Mesendoderm (in vitro differentiated cells): ENCODE results near the gene EYA2.
"Not testable (repeated sequence)": the region's sequence is repeated elsewhere in the genome, so short reads cannot be mapped to it uniquely, and the experiment has no call there.

Experiments
- DNase-seq: peaks from one replicate; pipeline ENCODE4 v3.0.0; 2013
- H2AK5ac ChIP-seq: 2 replicates; pipeline ENCODE4 v1.6.1; 2013; ENCODE audit warnings: low read length, inconsistent platforms
- H2BK120ac ChIP-seq: 2 replicates; pipeline ENCODE4 v1.6.1; 2013; ENCODE audit warnings: low read depth, mild to moderate bottlenecking, low read length, moderate library complexity, mixed read lengths
- H2BK15ac ChIP-seq: replicated peaks from 2 replicates; pipeline ENCODE4 v1.6.1; 2013; ENCODE audit warnings: low read depth, mild to moderate bottlenecking, moderate library complexity
- H2BK5ac ChIP-seq: 2 replicates; pipeline ENCODE4 v1.6.1; 2013; ENCODE audit warnings: low read length, inconsistent platforms
- H3K18ac ChIP-seq: 2 replicates; pipeline ENCODE4 v1.6.1; 2013; ENCODE audit warnings: mild to moderate bottlenecking, low read length, mixed read lengths
- H3K23ac ChIP-seq: one replicate; pipeline ENCODE4 v1.6.1; 2013; ENCODE audit warnings: low read length
- H3K27ac ChIP-seq: 2 replicates; pipeline ENCODE4 v1.5.1; 2013; ENCODE audit warnings: low read depth, mild to moderate bottlenecking, inconsistent platforms, low read length, moderate library complexity
- H3K27me3 ChIP-seq: 2 replicates; pipeline ENCODE4 v1.6.1; 2013; ENCODE audit warnings: low read length, control low read depth, mild to moderate bottlenecking, inconsistent platforms; ENCODE audit not compliant: insufficient read depth, poor library complexity
- H3K36me3 ChIP-seq: 2 replicates; pipeline ENCODE4 v1.6.1; 2013; ENCODE audit warnings: low read length, inconsistent platforms; ENCODE audit not compliant: control insufficient read depth, insufficient read depth
- H3K4ac ChIP-seq: one replicate; pipeline ENCODE4 v1.6.1; 2013; ENCODE audit warnings: low read depth, mild to moderate bottlenecking, low read length, moderate library complexity
- H3K4me1 ChIP-seq: 2 replicates; pipeline ENCODE4 v1.6.1; 2013; ENCODE audit warnings: low read depth, low read length, inconsistent platforms; ENCODE audit not compliant: control insufficient read depth
- H3K4me2 ChIP-seq: 2 replicates; pipeline ENCODE4 v1.6.1; 2013; ENCODE audit warnings: low read length
- H3K4me3 ChIP-seq: 2 replicates; pipeline ENCODE4 v1.5.1; 2013; ENCODE audit warnings: mild to moderate bottlenecking, low read length
- H3K56ac ChIP-seq: one replicate; pipeline ENCODE4 v1.6.1; 2013; ENCODE audit warnings: low read length
- H3K79me1 ChIP-seq: 2 replicates; pipeline ENCODE4 v1.6.1; 2013; ENCODE audit warnings: low read length, inconsistent platforms
- H3K79me2 ChIP-seq: 2 replicates; pipeline ENCODE4 v1.6.1; 2013; ENCODE audit warnings: mild to moderate bottlenecking, low read length; ENCODE audit not compliant: control insufficient read depth, insufficient read depth
- H3K9ac ChIP-seq: 2 replicates; pipeline ENCODE4 v1.6.1; 2013; ENCODE audit warnings: low read length, inconsistent platforms
- H4K5ac ChIP-seq: one replicate; pipeline ENCODE4 v1.6.1; 2013; ENCODE audit warnings: low read length
- H4K8ac ChIP-seq: one replicate; pipeline ENCODE4 v1.6.1; 2013; ENCODE audit warnings: low read depth, mild to moderate bottlenecking, control low read depth, low read length, moderate library complexity
- WGBS: extraction: QIAGEN DNeasy Blood & Tissue Kit; methylation state at CpG from one replicate; pipeline ENCODE4 v1.1.7; 2013; ENCODE audit warnings: low lambda C conversion rate, missing lambda C conversion rate; ENCODE audit not compliant: insufficient coverage; ENCODE audit errors: extremely low coverage; 5-methylcytosine and 5-hydroxymethylcytosine counted together

EYA2 gene

DNA sequence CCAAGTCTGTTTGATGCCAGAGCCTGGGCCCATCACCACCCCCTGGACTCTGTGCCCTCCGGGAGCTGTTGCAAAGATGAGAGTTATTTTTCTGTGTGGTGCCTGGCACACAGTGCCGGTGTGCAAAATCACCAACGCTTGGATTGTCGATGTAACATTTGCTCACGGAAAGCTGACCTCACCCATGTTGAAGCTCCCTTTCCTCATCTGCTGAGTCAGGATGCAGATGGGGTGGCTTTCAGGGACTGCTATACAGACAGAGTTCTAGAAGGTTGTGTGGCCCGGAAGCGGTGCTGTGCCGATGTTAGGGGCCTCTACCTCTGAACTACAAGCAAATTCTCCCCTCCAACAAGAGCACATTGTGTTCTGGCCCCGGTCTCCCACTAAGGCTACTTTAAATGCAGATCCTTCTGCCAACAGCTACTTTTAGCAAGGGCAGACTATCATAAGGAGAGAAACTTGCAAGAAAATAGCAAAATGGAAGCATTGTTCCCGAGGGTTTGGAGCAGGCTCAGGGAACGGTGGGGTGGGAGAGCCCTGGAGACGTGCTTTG is 34.0 kb downstream of the EYA2 start:
- Histone ChIP-seq H3K23ac (no peak overlapping the region), H4K5ac (no peak overlapping the region), H3K56ac (no peak overlapping the region), H3K27ac (no peak overlapping the region), H3K18ac (no peak overlapping the region), H4K8ac (no peak overlapping the region), H2BK15ac (no peak overlapping the region), H2BK5ac (no peak overlapping the region), H3K79me2 (no peaks in the 10 kb centered on the region), H3K4me1 (no peaks in the 10 kb centered on the region), H3K79me1 (no peaks in the 10 kb centered on the region), H3K4me3 (no peak overlapping the region), H3K4me2 (no peak overlapping the region), H2BK120ac (no peak overlapping the region), H3K9ac (no peak overlapping the region), H3K36me3 (no peaks in the 10 kb centered on the region), H3K4ac (no peak overlapping the region), H3K27me3 (no peaks in the 10 kb centered on the region), H2AK5ac (no peak overlapping the region)
- DNase-seq = peak; percentile 17
- WGBS = no CpG with 5 or more reads among the region's 12 CpGs

DNA sequence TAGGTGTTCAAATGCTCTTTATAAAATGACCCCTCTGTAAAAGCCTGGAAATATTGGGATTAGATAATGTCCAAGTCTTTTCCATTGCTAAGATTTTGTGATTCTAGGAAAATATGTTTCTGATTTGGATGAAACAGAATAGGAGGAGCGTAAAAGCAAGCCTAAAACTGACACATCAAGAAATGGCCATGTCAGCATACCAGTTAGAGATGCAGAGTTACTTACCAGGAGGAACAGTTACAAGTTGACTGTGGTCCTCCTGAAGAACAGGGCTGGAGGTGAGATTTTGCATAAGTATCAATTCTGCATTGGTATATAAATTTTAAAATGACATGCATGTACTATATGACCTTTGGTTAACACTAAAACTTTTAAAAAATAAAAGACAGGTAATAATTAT is 35.3 kb downstream of the EYA2 start:
- no peak for DNase-seq
- Histone ChIP-seq H3K4ac (no peak overlapping the region), H3K4me2 (no peak overlapping the region), H3K79me2 (no peaks in the 10 kb centered on the region), H3K56ac (no peak overlapping the region), H3K23ac (no peak overlapping the region), H3K27me3 (no peaks in the 10 kb centered on the region), H3K27ac (no peak overlapping the region), H3K4me1 (no peaks in the 10 kb centered on the region), H3K9ac (no peak overlapping the region), H3K18ac (no peak overlapping the region), H4K5ac (no peak overlapping the region), H3K4me3 (no peak overlapping the region), H3K79me1 (no peaks in the 10 kb centered on the region), H2BK15ac (no peak overlapping the region), H3K36me3 (no peaks in the 10 kb centered on the region), H2BK120ac (no peak overlapping the region), H4K8ac (no peak overlapping the region), H2AK5ac (no peak overlapping the region), H2BK5ac (no peak overlapping the region)
- no CpG with 5 or more reads among the region's 1 CpG for WGBS

DNA sequence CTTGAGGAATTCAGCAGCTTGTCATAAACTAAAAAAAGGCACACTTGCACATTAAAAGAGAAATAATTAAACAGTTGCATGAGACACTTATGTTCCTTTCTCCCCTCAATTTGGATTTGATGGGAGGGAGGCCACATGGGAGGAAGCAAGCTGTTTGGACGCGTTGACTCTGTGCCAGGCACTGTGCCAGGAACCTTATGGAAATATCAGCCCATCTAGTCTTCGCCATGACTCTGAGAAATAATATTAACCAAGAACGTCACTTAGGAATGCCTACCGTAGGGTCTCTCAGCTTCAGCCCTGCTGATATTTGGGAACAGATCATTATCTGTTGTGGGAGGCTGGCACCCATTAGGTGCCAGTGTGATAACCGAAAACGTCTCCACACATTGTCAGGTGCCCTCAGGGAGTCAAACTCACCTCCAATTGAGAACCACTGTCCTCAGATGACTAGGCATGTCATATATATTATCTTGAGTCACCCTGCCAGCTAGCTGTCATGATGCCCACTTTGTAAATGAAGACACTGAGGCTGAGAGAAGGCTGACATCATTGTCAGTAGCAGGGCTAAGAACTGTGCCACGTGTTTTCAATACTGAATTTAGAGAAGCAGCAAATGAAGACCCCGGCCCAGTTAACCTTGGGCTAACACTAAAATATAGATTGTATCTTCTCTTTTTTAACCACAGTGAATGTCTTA is 36.1 kb downstream of the EYA2 start:
- no peak overlapping the region for H3K27ac ChIP-seq
- H2BK5ac ChIP-seq = no peak overlapping the region
- H3K4me2 ChIP-seq = no peak overlapping the region
- no peak for DNase-seq
- no peaks in the 10 kb centered on the region for H3K4me1 ChIP-seq
- no peak overlapping the region for H4K8ac ChIP-seq
- no peaks in the 10 kb centered on the region for H3K79me2 ChIP-seq
- WGBS = no CpG with 5 or more reads among the region's 9 CpGs
- no peaks in the 10 kb centered on the region for H3K36me3 ChIP-seq
- no peak overlapping the region for H3K4me3 ChIP-seq
- no peak overlapping the region for H2BK15ac ChIP-seq
- H3K18ac ChIP-seq = no peak overlapping the region
- no peak overlapping the region for H3K23ac ChIP-seq
- no peak overlapping the region for H2BK120ac ChIP-seq
- H3K79me1 ChIP-seq = no peaks in the 10 kb centered on the region
- H3K27me3 ChIP-seq = no peaks in the 10 kb centered on the region
- no peak overlapping the region for H4K5ac ChIP-seq
- no peak overlapping the region for H3K9ac ChIP-seq
- H2AK5ac ChIP-seq = no peak overlapping the region
- H3K4ac ChIP-seq = no peak overlapping the region
- no peak overlapping the region for H3K56ac ChIP-seq

DNA sequence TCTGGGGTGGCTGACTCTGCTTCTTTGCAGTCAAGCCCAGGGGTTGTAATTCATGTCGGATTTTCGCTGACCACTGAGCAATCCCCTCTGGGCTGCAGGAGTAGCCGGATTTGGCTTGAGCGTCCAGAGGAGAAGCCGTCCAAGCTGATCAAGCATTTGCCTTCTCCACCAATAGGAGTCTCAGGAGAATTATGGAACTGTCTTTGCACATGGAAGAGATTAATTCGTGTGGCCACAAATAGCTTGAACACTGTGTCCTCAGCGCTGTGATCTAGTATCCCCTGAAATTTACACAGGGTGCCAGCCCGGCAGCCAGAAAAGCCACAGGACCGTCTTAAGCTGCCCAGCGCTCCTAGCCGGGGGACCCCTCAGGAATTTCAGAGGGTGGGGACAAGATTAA is 37.1 kb downstream of the EYA2 start:
- H4K8ac ChIP-seq = no peak overlapping the region
- no peak overlapping the region for H2BK120ac ChIP-seq
- no peaks in the 10 kb centered on the region for H3K79me1 ChIP-seq
- no peak overlapping the region for H3K4ac ChIP-seq
- no peak overlapping the region for H3K27ac ChIP-seq
- no peak overlapping the region for H3K4me3 ChIP-seq
- H3K18ac ChIP-seq = no peak overlapping the region
- H3K4me1 ChIP-seq = no peaks in the 10 kb centered on the region
- no peak overlapping the region for H3K23ac ChIP-seq
- H3K4me2 ChIP-seq = no peak overlapping the region
- no peak overlapping the region for H2BK15ac ChIP-seq
- H4K5ac ChIP-seq = no peak overlapping the region
- no peak overlapping the region for H3K9ac ChIP-seq
- no peaks in the 10 kb centered on the region for H3K27me3 ChIP-seq
- no peak overlapping the region for H2AK5ac ChIP-seq
- WGBS = no CpG with 5 or more reads among the region's 11 CpGs
- H3K36me3 ChIP-seq = no peaks in the 10 kb centered on the region
- no peaks in the 10 kb centered on the region for H3K79me2 ChIP-seq
- no peak overlapping the region for H3K56ac ChIP-seq
- H2BK5ac ChIP-seq = no peak overlapping the region
- DNase-seq = no peak

DNA sequence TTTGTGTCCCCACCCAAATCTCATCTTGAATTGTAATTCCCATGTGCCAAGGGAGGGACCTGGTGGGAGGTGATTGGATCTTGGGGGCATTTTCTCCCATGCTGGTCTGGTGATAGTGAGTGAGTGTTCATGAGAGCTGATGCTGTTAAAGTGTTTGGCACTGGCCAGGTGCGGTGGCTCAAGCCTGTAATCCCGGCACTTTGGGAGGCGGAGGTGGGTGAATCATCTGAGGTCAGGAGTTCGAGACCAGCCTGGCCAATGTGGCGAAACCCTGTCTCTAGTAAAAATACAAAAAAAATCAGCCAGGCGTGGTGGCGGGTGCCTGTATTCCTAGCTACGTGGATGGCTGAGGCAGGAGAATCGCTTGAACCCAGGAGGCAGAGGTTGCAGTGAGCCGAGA is 37.8 kb downstream of the EYA2 start:
- H3K23ac ChIP-seq, H3K79me2 ChIP-seq, H2AK5ac ChIP-seq, H3K4me2 ChIP-seq, H2BK5ac ChIP-seq, H4K5ac ChIP-seq, DNase-seq, H2BK15ac ChIP-seq, H3K79me1 ChIP-seq, H2BK120ac ChIP-seq, H3K4ac ChIP-seq, H3K36me3 ChIP-seq, H4K8ac ChIP-seq, H3K56ac ChIP-seq, H3K18ac ChIP-seq, H3K4me1 ChIP-seq, H3K4me3 ChIP-seq, H3K27me3 ChIP-seq, H3K27ac ChIP-seq, H3K9ac ChIP-seq: not testable (repeated sequence)
- WGBS = no CpG with 5 or more reads among the region's 10 CpGs

DNA sequence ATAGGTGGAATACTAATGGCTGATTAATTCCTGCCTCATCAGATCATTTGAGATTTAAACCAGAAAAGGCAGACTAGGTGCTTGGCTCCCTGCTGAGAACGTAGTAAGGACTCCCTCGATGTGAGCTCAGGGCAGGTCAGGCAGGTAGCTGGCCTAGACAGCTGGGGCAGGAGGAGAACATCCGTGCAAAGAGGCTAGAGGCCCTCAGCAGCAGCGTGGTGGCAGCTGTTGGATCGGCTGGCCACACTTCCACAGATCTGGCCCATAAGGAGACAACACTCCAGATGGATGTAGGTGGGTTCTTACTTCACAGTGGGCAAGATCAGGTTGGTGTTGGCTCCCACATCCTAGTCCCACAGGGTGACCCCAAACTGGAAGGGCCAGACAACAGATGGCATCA is 38.5 kb downstream of the EYA2 start:
- H3K56ac ChIP-seq = no peak overlapping the region
- H4K5ac ChIP-seq = no peak overlapping the region
- H2BK15ac ChIP-seq = no peak overlapping the region
- H3K4ac ChIP-seq = no peak overlapping the region
- no peaks in the 10 kb centered on the region for H3K27me3 ChIP-seq
- H3K4me3 ChIP-seq = no peak overlapping the region
- no peak overlapping the region for H4K8ac ChIP-seq
- no peak overlapping the region for H3K27ac ChIP-seq
- no peak overlapping the region for H3K4me2 ChIP-seq
- no peaks in the 10 kb centered on the region for H3K79me2 ChIP-seq
- no peak overlapping the region for H2BK120ac ChIP-seq
- H2BK5ac ChIP-seq = no peak overlapping the region
- H3K79me1 ChIP-seq = no peaks in the 10 kb centered on the region
- WGBS = no CpG with 5 or more reads among the region's 5 CpGs
- no peaks in the 10 kb centered on the region for H3K4me1 ChIP-seq
- no peak overlapping the region for H3K18ac ChIP-seq
- no peak for DNase-seq
- H3K36me3 ChIP-seq = no peaks in the 10 kb centered on the region
- no peak overlapping the region for H3K23ac ChIP-seq
- H2AK5ac ChIP-seq = no peak overlapping the region
- H3K9ac ChIP-seq = no peak overlapping the region
